ENCODE results near the gene UBE3D. TPM values are rescaled to one million over a fixed set of nuclear protein-coding genes. Genes with fewer than 3 reads are reported as not detected.

Gene UBE3D
- total and polyA plus RNA-seq, 2 donors (not counting 1 experiment from before 2014, with no cell fraction given): 3.3 to 11.5 TPM

DNA sequence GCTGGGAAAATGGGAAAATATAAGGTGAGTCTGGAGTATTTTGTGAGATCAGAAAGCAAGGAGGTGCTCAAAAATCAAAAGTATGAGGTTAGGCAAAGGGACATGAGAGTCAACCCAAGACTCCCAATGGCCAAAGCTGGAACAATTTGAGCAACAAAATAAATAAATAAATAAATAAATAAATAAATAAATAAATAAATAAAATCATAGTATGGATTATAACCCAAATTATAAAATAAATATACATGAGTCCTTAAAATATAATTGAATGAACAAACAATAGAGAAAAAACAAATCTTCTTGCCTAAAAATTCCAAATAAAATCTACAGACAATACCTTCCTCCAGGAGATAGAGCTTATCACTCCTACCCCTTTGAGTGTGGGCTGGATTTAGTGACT, 69.5 kb downstream of the UBE3D start:
- Histone ChIP-seq H2AFZ (ENCODE audit: insufficient read depth, low read depth, low read length, poor library complexity, severe bottlenecking) (no peak overlapping the region), H3K9me3 (ENCODE audit: control extremely low read depth in 1 of 3, control insufficient read depth in 2 of 3, insufficient read depth in 1 of 3, low read length in 2 of 3) (no peaks in the 10 kb centered on the region), H3K36me3 (replicated peaks in 1 of 2; ENCODE audit: control extremely low read depth in 1 of 2, control insufficient read depth in 1 of 2, extremely low read depth in 1 of 2, insufficient read depth in 2 of 2, low read length in 1 of 2) (no peaks in the 10 kb centered on the region), H3K9ac (ENCODE audit: low read length) (no peak overlapping the region), H3K27me3 (replicated peaks in 1 of 4; ENCODE audit: control extremely low read depth in 1 of 4, control insufficient read depth in 3 of 4, insufficient read depth in 4 of 4, low read length in 3 of 4) (no peaks in the 10 kb centered on the region), H3K4me2 (replicated peaks; ENCODE audit: low read depth, low read length, poor library complexity, severe bottlenecking) (no peak overlapping the region), H4K20me1 (ENCODE audit: control insufficient read depth, insufficient read depth, low read length, poor library complexity, severe bottlenecking) (no peaks in the 10 kb centered on the region), H3K79me2 (ENCODE audit: control insufficient read depth, insufficient read depth, low read length) (no peaks in the 10 kb centered on the region), H3K4me3 (ENCODE audit: control extremely low read depth in 1 of 5, extremely low read depth in 1 of 5, insufficient read depth in 1 of 5, low read depth in 2 of 5, low read length in 4 of 5) (no peak overlapping the region), H3K27ac (ENCODE audit: low read length in 2 of 2) (no peak overlapping the region), H3K4me1 (ENCODE audit: control insufficient read depth in 2 of 2, insufficient read depth in 2 of 2, low read length in 2 of 2) (no peaks in the 10 kb centered on the region)
- H3K9me3 Mint-ChIP-seq (ENCODE audit: insufficient read depth): no peaks in the 10 kb centered on the region
- ChIA-PET POLR2A (no interaction called here), CTCF (no interaction called here)
- H3K4me3 Mint-ChIP-seq: no peak overlapping the region
- no peak overlapping the region for H3K27ac Mint-ChIP-seq
- intact Hi-C loops (cut with micrococcal nuclease): no loop called here
- no peak for DNase-seq
- ATAC-seq (ENCODE audit: low read depth): no peak
- H3K4me1 Mint-ChIP-seq: no peaks in the 10 kb centered on the region
- TF ChIP-seq, protein P1, sequence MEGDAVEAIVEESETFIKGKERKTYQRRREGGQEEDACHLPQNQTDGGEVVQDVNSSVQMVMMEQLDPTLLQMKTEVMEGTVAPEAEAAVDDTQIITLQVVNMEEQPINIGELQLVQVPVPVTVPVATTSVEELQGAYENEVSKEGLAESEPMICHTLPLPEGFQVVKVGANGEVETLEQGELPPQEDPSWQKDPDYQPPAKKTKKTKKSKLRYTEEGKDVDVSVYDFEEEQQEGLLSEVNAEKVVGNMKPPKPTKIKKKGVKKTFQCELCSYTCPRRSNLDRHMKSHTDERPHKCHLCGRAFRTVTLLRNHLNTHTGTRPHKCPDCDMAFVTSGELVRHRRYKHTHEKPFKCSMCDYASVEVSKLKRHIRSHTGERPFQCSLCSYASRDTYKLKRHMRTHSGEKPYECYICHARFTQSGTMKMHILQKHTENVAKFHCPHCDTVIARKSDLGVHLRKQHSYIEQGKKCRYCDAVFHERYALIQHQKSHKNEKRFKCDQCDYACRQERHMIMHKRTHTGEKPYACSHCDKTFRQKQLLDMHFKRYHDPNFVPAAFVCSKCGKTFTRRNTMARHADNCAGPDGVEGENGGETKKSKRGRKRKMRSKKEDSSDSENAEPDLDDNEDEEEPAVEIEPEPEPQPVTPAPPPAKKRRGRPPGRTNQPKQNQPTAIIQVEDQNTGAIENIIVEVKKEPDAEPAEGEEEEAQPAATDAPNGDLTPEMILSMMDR (IDR thresholded peaks at IDR 0.05): no peak
- TF ChIP-seq EZH2 (IDR thresholded peaks at IDR 0.05; ENCODE audit: borderline replicate concordance, insufficient read depth, low read depth, low read length, poor library complexity, severe bottlenecking): no peak
- H3K27me3 Mint-ChIP-seq: no peaks in the 10 kb centered on the region

DNA sequence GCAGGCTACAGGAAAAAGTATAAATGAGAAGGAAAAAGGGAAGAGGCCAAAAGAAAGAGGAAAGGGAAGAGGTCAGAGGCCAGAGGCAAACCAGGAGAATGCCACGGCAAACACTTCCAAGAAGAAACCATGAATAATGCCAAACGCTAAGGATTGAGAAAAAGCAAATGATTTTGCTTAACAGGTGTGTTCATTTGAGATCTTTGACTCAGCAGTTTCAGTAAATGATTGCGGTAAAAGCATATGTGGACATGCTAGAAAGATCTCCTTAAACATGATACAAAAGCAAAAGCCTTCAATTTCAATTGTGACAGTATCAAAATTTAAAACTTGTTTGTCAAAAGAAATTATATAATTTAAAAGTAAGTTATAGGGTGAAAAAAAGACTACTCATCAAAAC, 70.6 kb downstream of the UBE3D start:
- no peaks in the 10 kb centered on the region for H3K79me2 ChIP-seq (ENCODE audit: control insufficient read depth, insufficient read depth, low read length)
- no peak for TF ChIP-seq EZH2 (IDR thresholded peaks at IDR 0.05; ENCODE audit: borderline replicate concordance, insufficient read depth, low read depth, low read length, poor library complexity, severe bottlenecking)
- TF ChIP-seq, protein P1 (IDR thresholded peaks at IDR 0.05): no peak
- H3K36me3 ChIP-seq (replicated peaks in 1 of 2; ENCODE audit: control extremely low read depth in 1 of 2, control insufficient read depth in 1 of 2, extremely low read depth in 1 of 2, insufficient read depth in 2 of 2, low read length in 1 of 2): no peaks in the 10 kb centered on the region
- no peaks in the 10 kb centered on the region for H3K4me1 Mint-ChIP-seq
- H3K27ac Mint-ChIP-seq: no peak overlapping the region
- H3K27me3 Mint-ChIP-seq: no peaks in the 10 kb centered on the region
- H3K9me3 ChIP-seq (ENCODE audit: control extremely low read depth in 1 of 3, control insufficient read depth in 2 of 3, insufficient read depth in 1 of 3, low read length in 2 of 3): no peaks in the 10 kb centered on the region
- DNase-seq (no peak), ATAC-seq (ENCODE audit: low read depth) (no peak)
- H3K4me1 ChIP-seq (ENCODE audit: control insufficient read depth in 2 of 2, insufficient read depth in 2 of 2, low read length in 2 of 2): no peaks in the 10 kb centered on the region
- POLR2A ChIA-PET: no interaction called here
- no peak overlapping the region for H3K9ac ChIP-seq (ENCODE audit: low read length)
- no peaks in the 10 kb centered on the region for H3K27me3 ChIP-seq (replicated peaks in 1 of 4; ENCODE audit: control extremely low read depth in 1 of 4, control insufficient read depth in 3 of 4, insufficient read depth in 4 of 4, low read length in 3 of 4)
- H3K9me3 Mint-ChIP-seq (ENCODE audit: insufficient read depth): no peaks in the 10 kb centered on the region
- H4K20me1 ChIP-seq (ENCODE audit: control insufficient read depth, insufficient read depth, low read length, poor library complexity, severe bottlenecking): no peaks in the 10 kb centered on the region
- no peak overlapping the region for H3K27ac ChIP-seq (ENCODE audit: low read length in 2 of 2)
- no peak overlapping the region for H3K4me3 Mint-ChIP-seq
- H3K4me2 ChIP-seq (replicated peaks; ENCODE audit: low read depth, low read length, poor library complexity, severe bottlenecking): no peak overlapping the region
- WGBS (ENCODE audit: insufficient coverage): no CpG with 5 or more reads among the region's 3 CpGs
- intact Hi-C loops (cut with micrococcal nuclease): no loop called here
- H2AFZ ChIP-seq (ENCODE audit: insufficient read depth, low read depth, low read length, poor library complexity, severe bottlenecking): no peak overlapping the region
- no peak overlapping the region for H3K4me3 ChIP-seq (ENCODE audit: control extremely low read depth in 1 of 5, extremely low read depth in 1 of 5, insufficient read depth in 1 of 5, low read depth in 2 of 5, low read length in 4 of 5)
- CTCF ChIA-PET: no interaction called here

All from B cell (primary cell).